GM10266 (cell line): ENCODE results near the gene ARHGDIG.

ENCODE experiments used
- DNase-seq: peaks from one replicate; pipeline ENCODE4 v3.0.0; 2012; ENCODE audit errors: extremely low spot score
- CTCF ChIP-seq: IDR thresholded peaks from 2 replicates; pipeline ENCODE4 v1.5.1; 2012; ENCODE audit warnings: mild to moderate bottlenecking, low read depth; ENCODE audit not compliant: control insufficient read depth, insufficient read depth; ENCODE audit errors: missing control alignments

Gene ARHGDIG

GRCh38 chr16:270381-271255 lies 9.8 kb upstream of the ARHGDIG start:
- DNase-seq = no peak
- no peak for TF ChIP-seq CTCF

- no peak for DNase-seq
- TF ChIP-seq CTCF = no peak
These were observed 7.5 kb upstream of the ARHGDIG start for GRCh38 chr16:272633-273546.

DNA sequence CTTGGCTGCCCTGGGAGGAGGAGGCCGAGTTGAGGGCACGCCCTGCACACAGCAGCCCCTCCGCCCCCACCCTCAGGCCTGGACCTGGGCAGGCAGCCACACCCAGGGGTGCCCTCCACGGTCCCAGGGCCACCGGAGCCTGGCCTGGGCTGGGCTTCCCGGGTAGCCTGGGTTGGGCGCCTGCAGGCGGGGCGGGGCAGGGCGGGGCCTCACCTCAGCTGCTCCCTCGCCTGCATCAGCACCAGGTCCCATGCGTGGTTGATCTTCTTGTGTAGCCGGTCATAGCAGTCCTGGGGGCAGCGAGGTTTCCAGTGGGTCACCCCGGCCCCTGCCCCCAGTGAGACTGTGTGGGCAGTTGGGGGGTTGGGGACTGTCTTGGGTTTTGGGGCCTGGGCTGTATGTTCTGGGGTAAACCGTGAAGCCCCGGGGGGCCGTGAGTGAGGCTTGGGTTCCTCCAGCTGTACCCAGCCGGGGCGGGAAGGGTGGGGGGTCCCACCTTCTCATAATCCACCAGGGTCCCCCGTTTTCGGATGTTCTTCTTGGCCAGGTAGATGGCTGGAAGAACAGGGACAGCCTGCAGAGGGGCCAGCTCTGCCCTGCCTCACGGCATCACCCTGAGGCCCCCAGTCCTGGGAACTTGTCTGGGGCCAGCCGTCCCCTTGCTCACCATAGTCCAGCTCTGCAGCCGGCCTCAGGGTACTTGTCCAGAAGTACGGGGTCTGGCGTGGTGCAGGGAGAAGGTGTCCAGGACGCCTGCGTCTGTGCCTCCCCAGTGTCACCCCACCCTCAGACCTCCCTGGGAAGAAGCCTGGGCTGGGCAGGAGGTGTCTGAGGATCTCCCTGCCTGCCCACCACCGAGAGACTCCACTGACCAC lies 6.6 kb upstream of the ARHGDIG start:
- no peak for DNase-seq
- no peak for TF ChIP-seq CTCF

- no peak for TF ChIP-seq CTCF
- peak; percentile 57 for DNase-seq
These were observed 5.2 kb upstream of the ARHGDIG start for GRCh38 chr16:275041-275641.

GRCh38 chr16:275786-276232 lies 4.6 kb upstream of the ARHGDIG start, which contains the start of gene RGS11:
Gene RGS11 (minus strand): TSS chr16:275944. CDS start chr16:275911, 33 bp downstream.
- no peak for TF ChIP-seq CTCF
- peak; percentile 38 for DNase-seq

DNA sequence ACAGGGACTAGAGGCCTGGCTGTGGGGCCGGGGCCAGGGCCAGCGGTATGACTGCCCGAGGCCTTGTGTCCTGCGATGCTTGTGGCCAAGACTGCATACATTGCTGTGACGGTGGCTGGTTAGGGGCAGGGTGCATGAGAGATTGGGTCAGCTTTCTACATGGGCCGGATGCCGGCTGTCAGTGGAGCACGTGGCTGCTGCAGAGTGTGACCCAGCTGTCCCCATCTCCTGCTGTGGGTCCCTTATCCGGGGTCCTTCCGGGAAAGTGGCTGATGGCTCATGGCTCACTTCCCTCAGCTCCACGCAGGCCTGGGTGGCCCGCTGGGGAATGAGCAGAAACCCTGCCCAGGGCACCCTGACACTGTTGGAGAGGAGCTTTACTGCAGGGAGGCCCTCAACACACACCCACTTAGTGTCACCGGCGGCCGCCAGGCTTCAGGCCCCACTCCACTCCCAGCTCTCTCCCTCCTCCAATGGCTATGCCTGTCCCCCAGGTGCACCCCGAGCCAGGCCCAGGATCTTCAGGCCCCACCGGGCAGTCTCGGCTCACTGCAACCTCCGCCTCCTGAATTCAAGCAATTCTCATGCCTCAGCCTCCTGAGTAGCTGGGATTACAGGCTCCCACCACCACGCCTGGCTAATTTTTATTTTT lies 3.8 kb upstream of the ARHGDIG start:
- no peak for DNase-seq
- no peak for TF ChIP-seq CTCF
